Suppressor macrophage treated with lipopolysaccharide for 4 hours (primary cell): Measurements from ENCODE around the gene QRFP.

ENCODE experiments used
- DNase-seq: peaks from one replicate; pipeline ENCODE4 v3.0.0-alpha.2; 2020

QRFP gene

DNA sequence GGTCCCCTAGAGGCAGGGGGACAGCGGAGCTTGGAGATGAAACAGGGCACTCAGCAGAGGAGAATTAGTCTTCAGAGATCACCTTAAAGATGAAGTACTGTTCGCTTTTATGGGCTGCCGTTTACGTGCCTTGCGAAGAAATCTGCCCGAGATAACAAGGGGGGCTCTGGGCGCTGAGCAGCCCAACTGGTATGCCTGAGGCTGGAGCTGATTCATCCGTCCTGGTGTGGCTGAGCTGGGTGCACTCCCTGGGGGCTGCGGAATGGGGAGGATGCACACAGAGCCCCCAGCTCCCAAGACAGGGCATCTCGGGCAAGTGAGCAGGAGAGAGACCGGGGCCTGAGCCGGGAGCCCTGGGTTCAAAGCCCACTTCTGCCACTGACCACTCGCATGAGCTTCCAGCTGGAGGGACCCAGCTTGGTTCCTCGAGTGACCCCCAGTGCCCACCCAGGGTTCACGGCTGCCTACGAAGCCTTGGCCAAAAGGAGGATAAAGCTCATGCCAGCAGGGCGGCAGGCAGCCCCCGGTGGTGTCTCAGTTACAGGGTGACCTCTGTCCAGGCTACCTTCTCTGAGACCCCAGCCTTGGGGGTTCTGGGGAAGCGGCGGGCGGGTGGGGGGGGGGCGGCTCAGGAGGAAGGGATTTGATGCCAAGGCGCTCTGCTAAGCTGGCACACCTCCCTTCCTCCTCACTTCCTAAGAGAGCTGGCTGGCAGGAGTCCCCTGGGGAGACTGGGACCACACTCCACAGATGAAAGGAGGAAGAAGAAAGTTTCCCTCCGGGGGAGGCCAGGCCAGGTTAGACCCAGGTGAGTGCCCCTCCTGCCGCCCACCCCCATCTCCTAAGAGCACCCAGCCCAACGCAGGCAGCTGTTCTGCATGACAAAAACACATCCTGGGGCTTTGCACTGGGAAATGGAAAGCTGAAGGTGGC, 36.8 kb upstream of the QRFP start:
- no peak for DNase-seq

DNA sequence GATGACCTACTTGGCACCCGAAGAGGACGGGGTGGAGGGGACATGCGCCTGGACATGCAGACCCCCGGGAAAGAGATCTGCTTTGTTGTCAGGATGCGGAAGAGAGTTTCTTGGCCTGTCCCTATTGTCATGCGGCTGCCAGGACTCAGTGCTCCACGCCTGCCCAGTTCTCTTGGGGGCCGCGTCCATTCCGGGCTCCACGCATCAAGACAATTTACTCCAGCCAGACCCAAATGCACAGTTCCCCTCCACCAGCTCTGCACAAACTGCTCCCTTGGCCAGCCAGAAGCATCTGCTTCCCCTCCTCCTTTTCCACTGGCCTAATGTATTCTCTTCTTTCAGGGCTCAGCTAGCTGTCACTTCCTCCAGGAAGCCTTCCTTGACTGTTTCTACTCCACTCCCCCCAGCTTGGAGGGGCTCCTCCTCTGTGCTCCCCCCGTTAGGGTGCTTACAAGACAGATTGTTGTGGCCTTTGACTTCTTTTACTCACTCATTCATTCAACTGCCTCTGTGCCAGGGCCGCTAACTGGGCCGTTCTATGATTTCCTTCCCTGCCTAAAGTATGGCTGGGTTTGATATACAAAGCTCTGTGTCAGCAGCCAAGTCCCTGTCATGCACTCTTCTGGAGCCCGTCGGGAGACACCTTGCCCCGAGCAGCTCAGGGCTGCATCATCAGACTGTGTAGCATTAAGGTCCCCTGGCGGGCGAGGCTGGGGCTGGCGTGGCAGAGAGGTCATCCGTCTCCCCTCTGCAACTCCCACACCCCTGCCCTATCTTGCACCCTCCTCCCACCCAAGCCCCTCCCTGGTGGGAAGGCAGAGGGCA, 35.9 kb upstream of the QRFP start:
- no peak for DNase-seq

DNA sequence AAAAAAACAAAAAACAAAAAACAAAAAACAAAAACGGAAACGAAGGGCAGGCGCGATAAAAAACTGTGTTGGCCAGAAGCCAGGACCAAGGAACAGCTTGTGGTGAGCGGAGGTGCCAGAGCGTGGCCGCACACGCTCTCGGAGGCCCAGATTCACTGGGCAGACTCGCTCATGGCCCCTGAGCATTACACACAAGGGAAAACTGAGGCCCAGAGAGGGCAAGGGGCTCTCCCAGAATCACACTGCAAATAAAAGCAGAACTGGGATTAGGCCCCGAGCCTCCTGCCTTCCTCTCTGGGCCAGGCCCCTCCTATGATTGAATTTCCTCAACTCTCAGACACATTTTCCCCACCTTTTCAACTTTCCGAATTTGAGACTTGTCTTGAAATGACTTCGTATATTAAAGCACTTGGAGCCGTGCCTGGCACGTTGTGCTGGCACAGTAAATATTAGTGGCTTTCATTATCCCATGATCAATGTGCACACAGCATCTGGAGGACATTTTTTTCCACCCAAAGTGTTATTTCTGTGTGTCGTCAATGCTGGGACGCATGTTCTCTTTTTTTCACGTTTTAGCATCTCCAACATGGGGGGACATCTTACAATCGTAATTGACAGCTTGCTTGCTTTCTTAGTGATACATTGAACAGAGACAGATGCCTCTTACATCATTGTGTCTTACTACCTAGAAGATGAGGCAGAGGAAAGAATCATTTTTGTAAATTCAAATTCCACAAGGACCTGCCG, 35.1 kb upstream of the QRFP start:
- DNase-seq = no peak

DNA sequence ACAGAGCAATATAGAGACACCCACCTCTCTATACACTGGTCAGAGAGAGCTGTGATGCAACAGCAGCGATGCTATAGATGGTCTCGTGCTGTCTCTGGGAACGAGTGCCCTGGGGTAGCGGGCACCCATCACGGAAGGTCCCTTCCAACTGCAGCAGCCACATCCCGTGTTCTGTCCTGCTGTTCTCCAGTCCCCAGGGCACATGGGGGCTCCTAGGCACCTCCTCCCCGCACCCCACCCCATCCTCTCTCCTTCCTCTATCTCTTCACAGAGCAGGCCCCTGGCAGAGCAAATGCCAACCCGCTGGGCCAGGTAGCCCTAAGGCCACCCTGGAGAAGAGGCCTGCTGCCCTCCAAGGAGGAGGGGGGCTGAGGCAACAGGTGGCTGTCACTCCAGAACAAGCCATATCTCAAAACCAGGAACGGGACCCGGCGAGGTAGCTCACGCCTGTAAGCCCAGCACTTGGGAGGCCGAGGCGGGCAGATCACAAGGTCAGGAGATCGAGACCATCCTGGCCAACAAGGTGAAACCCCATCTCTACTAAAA, 34.3 kb upstream of the QRFP start:
- DNase-seq = no peak

DNA sequence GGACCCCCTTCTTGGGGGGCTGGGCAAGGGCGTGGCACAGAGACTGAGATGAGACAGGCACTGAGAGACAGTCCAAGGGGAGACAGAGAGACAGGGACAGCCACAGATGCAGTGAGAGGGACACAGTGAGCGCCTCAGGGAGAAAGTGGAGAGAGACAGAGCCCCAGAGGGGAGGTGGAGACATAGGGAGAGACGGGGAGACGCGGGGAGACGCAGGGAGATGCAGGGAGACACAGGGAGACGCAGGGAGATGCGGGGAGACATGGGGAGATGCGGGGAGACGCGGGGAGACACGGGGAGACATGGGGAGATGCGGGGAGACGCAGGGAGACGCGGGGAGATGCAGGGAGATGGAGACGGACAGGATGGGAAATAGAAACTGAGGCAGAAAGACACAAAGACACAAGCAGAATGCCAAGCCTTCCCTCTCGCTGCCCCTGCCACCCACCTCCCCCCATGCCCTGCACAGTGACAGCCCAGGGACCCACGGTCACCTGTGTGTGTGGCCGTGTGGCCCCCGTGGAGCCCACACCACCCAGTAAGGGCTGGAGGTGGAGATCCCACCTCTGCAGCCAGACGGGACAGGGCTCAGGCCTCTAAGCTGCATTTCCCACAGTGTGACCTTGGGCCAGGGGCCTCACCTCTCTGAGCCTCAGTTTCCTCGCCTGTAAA, 33.7 kb upstream of the QRFP start:
- DNase-seq = no peak

DNA sequence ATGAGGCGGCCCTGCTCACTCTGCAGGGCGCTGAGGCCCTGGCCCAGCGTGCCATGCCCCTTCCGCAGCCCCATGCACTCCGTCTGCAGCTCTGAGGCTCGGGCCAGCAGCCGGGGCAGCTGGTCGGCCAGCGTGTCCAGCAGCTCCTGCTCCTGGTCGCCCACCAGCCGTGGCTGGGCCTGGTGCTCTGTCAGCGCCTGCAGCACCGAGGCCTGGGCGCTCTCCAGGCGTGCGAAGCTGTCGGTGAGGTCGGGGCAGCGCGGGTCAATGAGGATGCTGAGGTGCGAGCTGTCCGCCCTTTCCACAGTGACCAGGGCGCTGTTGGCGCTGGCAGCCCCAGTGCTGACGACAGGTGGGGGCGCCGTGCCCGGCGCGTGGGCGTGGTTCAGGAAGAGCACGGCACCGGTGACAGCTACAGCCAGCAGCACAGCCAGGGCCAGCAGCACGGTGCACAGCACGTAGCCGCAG, 33.0 kb upstream of the QRFP start:
- DNase-seq = no peak

DNA sequence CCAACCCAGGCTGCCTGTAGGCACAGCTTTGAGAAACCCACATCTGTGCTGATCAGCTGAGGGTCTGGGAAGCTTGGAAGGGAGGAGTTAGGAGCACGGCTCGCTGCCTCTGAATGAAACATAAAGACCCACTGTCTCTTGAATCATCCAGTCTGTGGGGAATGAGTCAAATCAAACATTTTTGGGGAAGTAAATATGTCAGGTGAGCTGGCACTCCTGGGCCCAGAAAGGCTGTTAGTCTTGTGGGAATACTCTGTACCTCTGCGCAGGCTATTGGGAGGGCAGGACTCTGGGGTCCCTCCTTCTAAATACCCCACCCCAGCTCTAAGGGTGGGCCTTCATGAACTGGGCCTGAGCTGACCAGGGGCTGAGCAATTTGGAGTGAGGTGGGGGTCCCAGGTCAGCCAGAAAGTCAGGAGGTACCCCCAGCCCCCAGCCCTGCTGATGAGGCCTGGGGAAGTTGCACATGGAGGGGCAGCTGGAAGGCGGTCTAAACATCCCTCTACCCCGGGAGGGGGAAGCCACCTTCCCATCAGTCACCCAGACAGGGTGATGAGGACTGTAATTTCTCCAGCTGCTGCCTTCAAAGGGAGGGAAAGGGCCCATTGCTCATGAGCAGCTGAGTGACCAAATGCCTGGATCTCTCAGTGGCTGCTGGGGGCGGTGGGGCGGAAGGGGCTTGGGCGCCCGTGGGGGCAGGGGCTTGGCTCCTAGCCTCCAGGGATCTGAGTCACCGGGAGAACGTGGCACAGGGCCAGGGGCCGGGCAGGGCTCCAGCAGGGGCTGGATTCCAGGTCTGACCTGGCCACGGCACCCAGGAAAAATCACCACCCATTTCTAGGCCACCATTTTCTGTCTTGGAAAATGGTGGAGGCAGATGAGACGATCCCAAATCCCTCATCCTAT, 31.6 kb upstream of the QRFP start:
- DNase-seq = no peak

DNA sequence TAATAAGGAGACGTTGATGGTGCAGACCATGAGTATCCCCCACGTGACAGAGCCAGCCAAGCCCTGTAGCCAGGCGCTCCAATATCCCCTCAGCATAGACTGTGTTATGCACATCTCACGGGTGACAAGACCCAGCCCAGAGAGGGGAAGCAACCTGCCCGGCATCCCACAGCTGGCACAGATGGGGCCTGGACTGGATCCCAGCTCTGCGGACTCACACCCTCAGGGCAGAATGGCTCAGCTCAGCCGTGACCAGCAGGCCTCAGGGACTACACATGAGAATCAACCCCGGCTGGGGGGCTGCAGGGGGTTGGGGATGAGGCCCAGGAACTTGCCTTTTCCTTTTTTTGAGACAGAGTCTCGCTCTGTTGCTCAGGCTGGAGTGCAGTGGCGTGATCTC, 30.7 kb upstream of the QRFP start:
- DNase-seq = no peak

DNA sequence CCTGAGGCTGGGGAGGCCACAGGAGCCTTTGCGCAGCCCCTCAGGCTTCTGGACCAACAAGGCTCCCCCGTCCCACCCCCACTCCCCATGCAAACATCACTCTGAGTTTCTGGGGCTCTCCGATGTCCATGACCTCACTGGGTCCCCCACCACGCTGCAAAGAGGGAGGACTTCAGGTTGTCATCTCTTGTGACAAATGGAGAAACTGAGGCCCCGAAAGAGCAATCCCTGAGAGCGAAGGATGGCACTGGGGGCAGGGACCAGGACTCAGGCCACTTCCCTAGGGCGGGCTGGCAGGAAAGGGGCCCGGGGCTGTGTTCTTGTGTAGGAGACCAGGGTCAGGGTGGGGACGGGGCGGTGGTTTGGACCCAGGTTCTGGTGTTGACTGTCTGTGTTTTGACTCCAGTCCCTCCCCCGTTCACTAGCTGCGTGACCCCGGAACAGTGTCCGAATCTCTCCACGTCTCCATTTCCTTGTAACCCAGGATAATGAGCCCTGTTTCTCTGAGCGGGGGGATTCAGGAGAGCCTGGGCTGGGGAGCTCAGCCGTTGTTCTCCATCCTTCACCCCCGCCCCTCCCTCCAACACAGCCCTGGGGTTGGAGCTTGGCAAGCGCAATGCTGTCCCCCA, 28.6 kb upstream of the QRFP start:
- no peak for DNase-seq

DNA sequence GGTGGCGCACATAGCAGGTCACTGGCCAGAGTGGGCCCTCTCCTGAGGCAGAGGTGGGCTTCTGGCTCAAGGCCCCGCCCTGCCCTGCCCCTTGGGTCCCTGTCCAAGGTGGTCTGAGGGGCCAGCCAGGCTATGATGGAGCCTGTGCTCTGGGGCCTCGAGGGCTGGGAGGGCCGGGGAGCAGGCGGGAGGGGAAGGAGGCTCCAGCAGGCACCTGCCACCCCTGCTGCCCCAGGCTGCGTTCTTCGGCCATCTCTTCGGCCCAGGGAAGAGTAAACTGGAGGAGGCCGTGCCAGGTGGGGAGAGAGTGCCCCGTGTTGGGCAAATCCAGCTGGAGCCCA, 27.8 kb upstream of the QRFP start:
- DNase-seq = no peak

DNA sequence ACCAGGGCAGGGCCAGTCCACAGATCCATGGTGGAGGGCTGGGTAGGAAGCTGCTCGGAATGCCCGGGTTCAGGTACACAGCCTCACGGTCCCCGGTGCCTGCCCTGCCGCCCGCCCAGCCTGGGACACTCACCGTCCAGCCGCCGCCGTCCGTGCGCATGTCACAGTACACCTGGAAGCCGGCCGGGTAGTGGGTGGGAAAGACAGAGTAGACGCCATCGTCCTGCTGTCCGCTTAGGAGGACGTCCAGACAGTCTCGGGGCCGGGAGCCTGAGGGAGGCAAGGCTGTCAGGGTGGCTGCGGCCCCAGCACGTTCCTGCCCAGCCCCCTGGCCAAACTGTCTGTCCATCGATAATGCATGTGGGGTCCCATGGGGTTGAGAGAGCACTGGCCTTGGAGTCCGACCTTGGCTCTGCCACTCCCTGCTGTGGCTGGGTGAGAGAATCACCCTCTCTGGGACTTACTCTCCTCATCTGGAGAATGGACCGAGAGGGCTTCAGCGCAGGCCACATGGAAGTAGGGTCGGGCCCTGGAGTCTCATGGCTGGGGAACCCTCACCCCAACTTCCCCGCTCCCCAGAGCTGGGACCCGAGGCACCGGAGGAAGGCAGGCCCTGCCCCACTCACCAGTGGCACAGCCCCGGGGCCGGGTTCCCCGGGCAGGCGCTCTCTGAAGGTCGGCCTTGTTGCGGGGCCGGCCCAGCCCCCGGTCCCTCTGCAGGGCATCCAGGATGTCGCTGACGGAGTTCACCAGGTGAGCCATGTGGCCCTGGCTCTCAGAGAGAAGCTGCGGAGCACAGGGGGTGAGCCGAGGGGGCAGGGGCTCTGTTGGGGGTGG, 27.2 kb upstream of the QRFP start:
- DNase-seq = no peak

DNA sequence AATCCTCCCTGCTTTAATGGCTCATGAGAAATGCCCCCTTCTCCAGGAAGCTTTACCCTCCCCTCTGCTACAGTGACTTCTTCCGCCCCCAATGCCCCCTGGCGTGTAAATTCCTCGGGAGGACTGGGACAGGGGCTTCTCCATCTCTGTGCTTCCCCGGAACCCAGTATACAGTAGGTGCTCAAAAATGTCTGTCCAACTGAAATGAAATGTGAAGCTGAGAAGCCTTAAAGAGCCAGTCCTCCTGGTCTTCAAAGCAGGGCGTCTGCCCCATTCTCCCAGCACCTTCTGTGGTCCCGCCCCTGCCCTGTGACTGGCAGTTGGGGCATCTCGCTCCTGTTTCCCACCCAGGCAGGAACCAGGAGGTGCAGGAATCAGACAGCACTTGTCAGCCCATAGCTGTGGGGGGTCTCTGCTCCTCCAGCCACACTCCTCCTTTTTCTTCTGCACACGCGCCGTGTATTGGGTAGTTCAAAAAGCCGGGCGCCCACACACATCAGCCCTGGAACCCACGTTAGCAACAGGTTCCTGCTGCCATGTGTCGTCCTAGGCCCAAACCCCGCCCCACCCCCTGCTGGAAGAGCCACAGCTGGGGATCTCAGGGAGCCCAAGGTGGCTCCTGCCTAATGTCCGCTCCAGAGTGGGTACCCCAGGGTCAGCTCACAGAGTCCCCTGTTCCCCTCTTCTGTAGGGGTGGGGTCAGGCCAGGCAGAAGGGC, 26.4 kb upstream of the QRFP start:
- no peak for DNase-seq

DNA sequence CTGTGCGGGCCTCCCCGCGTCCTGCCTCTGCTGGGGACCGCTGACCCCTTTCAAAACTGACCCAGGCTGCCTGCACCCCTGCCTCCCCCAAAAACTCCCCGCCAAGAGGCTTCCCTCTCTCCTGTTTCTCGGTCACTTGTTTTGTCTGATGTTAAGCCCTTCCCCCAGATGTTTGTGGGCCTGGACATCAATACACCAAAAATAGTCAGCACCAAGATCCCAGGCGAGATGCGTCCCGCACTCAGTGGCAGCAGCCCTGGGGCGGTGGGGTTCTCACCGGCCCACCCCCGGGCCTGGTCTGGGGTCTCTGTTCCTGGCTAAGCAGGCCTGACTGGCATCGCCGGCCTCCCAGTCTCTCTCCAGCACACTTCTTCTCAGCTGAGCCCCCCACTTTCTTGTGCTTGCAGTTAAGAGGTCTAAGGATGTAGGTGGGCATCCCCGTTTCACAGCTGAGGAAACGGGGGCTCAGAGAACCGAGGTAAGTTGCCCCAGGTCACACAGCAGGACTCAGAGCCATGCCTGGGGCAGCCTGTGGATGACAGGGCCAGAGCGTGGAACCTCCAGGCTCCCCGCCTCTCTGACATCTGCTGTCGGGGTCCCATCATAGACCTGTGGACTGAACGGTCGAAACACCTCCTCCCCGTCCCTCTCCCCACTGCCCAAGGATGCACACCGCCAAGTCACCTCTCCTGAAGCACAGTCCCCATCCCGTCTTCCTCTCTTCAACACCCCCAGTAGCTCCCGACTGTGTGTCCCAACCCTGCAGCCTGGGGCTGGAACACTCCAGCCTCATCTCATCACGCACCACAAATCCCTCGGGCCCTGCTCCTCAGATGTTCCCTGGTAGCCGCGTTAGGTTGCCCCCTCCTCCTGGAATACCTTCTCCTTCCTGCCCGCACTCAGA, 25.6 kb upstream of the QRFP start:
- no peak for DNase-seq

DNA sequence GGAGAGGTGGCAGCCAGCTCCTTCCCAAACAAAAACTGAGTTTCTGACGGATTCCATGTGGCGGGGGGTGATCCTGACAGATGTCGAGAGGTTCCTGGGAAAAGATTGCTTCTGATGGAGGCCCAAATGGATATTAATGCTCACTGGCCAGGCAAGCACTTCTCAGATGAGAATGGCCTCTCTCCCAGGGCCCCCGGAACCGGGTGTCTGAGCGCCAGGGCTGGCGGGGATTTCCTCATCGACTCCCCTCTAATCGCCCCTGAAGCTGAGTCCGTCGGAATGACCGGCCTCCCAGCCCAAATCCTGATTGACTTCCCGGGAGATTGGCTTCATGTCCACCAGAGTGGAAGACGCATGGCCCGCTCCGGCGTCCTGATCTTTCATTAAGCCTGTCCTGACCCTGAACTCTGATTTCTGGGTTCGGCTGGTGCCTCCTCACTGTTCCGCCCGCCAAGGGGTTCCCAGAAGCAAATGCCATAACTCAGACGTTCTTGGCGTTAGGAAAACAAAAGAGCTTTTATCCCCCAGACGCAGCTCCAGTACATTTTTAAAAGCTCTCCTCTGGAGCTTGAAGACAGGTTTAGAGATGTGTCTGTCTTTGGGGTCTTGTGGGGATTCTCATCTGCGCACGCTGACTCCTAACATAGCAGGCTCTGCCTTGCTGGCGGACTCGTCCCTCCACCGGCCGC, 24.8 kb upstream of the QRFP start:
- no peak for DNase-seq

DNA sequence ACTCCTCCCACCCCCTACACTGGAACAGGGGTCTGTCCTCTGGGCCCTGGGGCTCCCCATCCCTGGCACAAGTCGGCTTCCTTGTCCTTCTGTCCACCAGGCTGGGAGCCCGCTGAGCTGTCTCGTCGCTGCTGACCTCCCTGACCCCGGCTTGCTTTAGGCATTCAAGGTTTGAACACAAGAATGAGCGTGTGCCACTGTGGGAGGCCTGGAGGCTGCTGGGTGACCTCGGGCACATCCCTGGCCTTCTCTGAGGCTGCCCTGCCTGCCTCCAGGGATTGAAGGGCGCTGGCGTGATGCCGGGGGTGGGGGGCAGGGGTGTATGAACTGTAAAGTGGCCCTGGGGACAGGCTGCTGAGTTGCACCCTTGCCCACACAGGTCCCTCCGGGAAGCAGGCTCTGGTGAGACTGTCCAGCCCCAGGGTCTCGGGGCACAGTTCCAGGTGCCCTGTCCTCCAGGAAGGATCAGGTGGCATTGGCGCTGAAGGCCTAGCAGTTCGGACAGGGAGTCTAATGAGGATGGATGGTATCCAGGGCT, 24.2 kb upstream of the QRFP start:
- no peak for DNase-seq

DNA sequence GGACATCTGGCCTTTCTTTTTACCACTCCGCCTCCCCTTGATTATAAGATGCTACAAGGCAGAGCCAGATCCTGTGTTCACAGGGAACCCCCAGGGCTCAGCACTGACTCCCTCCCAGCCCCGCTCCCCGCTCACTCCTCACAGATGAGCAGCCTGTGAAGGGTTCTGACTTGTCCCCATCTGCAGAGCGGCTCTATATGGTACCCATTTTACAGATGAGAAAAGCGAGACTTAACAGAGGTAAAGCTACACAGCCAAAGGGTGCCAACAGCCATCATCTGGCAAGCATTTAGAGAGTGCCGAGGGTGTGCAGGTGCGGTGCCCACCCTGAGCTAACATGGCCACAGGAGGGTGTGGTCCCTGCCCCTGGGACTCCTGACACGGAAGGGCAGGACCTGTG, 23.6 kb upstream of the QRFP start:
- no peak for DNase-seq

DNA sequence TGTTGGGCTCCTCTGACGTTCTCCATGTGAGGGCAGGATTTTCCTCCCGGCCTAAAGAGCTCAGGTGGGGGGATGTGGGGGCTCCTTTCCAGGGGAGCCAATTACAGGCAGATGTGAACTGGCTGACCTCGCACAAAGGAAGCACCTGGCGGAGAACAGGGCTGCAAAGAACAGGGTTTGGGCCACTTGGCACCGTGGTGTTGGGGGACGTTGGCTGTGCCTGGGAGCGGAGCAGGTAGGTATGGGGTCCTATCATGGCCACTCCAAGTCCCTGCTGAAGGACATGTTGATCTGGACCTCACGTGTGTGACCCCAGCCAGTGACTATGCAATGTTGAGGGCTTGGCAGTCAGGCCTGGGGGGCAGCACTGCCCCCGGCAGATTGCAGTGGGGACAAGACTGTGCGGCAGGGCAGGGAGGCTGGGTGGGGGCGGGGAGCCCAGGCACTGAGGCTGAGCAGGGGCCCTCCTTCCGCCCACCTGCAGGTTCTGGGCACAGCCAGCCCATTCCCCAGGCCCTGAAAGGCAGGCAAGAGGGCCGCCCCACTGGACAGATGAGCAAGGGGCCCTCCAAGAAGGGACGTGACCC, 23.0 kb upstream of the QRFP start:
- DNase-seq = no peak
